MCF 10A (cell line): ENCODE data around the gene ATRAID. TPM values are rescaled to one million over a fixed set of nuclear protein-coding genes. Genes with fewer than 3 reads are reported as not detected.
"Not testable (repeated sequence)": the region's sequence is repeated elsewhere in the genome, so short reads cannot be mapped to it uniquely, and the experiment has no call there.

Source experiments
- BruUV-seq: library from RNA; stranded (reverse); fragments of 400-500 nt; replicated peaks from 2 replicates; lab custom pipeline; 2021; lab: Mats Ljungman, UMichigan
- CTCF ChIA-PET: fragments of 300-600 bp; sonication (Branson Sonifier 250); formaldehyde crosslinking; extraction: SDS; loops from one replicate; lab custom pipeline; 2021; ENCODE audit warnings: antibody characterized with exemption, inconsistent platforms; lab: Yijun Ruan, JAX
- POLR2A ChIA-PET: fragments of 300-600, 350-650 bp; sonication (Branson Sonifier 250); formaldehyde crosslinking; extraction: SDS; loops from one replicate; lab custom pipeline; 2020; ENCODE audit warnings: antibody characterized with exemption, inconsistent platforms; lab: Yijun Ruan, JAX
- DNase-seq: peaks from one replicate; pipeline ENCODE4 v3.0.0-alpha.2; 2018; ENCODE audit not compliant: unreplicated experiment
- H3K27ac Mint-ChIP-seq: one replicate; pipeline ENCODE4 v1.8.0; 2022; ENCODE audit warnings: mild to moderate bottlenecking, low read depth, mixed read lengths; ENCODE audit not compliant: unreplicated experiment
- H3K27me3 Mint-ChIP-seq: one replicate; pipeline ENCODE4 v1.8.0; 2022; ENCODE audit warnings: mixed read lengths; ENCODE audit not compliant: insufficient read depth, unreplicated experiment
- H3K36me3 Mint-ChIP-seq: one replicate; pipeline ENCODE4 v1.8.0; 2022; ENCODE audit warnings: mild to moderate bottlenecking, moderate library complexity, mixed read lengths; ENCODE audit not compliant: insufficient read depth, unreplicated experiment
- H3K4me1 Mint-ChIP-seq: one replicate; pipeline ENCODE4 v1.8.0; 2022; ENCODE audit warnings: mixed read lengths; ENCODE audit not compliant: insufficient read depth, unreplicated experiment
- H3K4me3 Mint-ChIP-seq: one replicate; pipeline ENCODE4 v1.8.0; 2022; ENCODE audit warnings: mild to moderate bottlenecking, moderate library complexity, mixed read lengths; ENCODE audit not compliant: unreplicated experiment
- H3K9me3 Mint-ChIP-seq: one replicate; pipeline ENCODE4 v1.8.0; 2022; ENCODE audit warnings: mixed read lengths; ENCODE audit not compliant: unreplicated experiment
- intact Hi-C: fragments of 100-400 bp; cut with micrococcal nuclease; formaldehyde crosslinking; loops from 2 replicates; pipeline ENCODE4 v1.14.1; 2022
- total RNA-seq: library from RNA; stranded (reverse); gene quantifications from 2 replicates; pipeline ENCODE4 v1.2.3, GENCODE V29; 2022
- TF ChIP-seq, protein P1 (sequence below): fragments of 200-600 bp; IDR thresholded peaks from one replicate; pipeline ENCODE4 v1.8.0; 2022; ENCODE audit warnings: antibody characterized with exemption, mild to moderate bottlenecking; ENCODE audit not compliant: unreplicated experiment

ATRAID gene
- total RNA-seq, 1 experiment from 2014 or later: 115 TPM

DNA sequence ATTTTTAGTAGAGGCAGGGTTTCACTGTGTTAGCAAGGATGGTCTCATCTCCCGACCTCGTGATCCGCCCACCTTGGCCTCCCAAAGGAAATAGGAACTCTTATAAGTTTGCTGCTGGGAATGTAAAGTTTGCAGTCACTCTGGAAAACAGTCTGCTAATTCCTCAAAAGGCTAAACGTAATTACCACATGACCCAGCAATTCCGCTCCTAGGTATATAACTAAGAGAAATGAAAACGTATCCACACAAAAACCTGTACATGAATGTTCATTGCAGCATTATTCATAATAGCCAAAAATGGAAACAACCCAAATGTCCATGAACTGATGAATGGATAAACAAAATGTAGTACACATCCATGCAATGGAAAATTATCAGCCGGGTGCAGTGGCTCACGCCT is 21.9 kb upstream of the ATRAID start:
- intact Hi-C loops: loop anchor here (2.0 to 5.0 kb wide), 2 partner anchors 19 to 58 kb away; partner anchors contain the start of gene PREB
- Mint-ChIP-seq H3K4me3 (no peak overlapping the region), H3K4me1 (no peaks in the 10 kb centered on the region), H3K36me3 (peaks cover 5% of the 10 kb centered on the region), H3K9me3 (no peaks in the 10 kb centered on the region), H3K27me3 (peaks cover 11% of the 10 kb centered on the region), H3K27ac (no peak overlapping the region)
- POLR2A ChIA-PET: interaction anchor here (0.7 kb wide), 2 partner anchors 11 to 25 kb away, joined by 3 to 4 read pairs; no protein-coding TSS in a partner anchor
- TF ChIP-seq, protein P1, sequence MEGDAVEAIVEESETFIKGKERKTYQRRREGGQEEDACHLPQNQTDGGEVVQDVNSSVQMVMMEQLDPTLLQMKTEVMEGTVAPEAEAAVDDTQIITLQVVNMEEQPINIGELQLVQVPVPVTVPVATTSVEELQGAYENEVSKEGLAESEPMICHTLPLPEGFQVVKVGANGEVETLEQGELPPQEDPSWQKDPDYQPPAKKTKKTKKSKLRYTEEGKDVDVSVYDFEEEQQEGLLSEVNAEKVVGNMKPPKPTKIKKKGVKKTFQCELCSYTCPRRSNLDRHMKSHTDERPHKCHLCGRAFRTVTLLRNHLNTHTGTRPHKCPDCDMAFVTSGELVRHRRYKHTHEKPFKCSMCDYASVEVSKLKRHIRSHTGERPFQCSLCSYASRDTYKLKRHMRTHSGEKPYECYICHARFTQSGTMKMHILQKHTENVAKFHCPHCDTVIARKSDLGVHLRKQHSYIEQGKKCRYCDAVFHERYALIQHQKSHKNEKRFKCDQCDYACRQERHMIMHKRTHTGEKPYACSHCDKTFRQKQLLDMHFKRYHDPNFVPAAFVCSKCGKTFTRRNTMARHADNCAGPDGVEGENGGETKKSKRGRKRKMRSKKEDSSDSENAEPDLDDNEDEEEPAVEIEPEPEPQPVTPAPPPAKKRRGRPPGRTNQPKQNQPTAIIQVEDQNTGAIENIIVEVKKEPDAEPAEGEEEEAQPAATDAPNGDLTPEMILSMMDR: no peak
- CTCF ChIA-PET: interaction anchor here (0.7 kb wide), 1 partner anchor 57 kb away, joined by 3 read pairs; no protein-coding TSS in a partner anchor
- no peak for DNase-seq
- no TSS peak for BruUV-seq

DNA sequence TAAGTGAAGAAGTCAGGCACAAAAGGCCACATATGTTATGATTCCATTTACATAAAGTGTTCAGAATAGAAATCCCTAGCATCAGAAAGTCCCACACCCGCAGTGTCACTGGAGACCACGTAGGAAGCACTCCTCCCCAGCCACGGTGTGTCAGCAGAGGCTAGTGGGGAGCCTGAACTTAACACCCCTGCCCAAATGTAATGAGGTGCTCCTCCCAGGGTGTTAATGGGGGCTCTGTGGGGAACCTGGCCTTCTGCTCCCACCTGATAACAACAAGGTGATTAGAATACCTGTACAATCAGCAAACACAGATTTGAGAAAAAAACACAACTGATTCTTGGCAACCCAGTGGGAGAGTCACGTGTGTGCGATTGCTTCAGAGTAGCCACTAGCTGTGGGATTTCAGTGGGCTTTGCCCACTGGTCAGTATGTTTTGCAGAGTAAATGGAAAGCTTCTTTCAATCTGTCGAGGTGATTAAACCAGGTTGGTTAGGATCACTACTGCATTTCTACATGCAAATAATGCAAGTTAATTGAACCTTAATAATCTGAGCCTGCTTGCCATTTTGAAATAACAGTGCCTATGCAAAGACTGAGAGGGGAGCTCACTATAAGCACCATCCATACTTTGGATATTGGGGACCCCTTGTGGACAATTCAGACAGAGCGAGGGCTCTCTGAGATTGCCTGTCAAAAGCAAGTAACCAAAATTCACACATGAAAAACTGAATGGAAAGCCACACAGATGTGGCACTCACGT is 20.6 kb upstream of the ATRAID start:
- no peak overlapping the region for H3K4me3 Mint-ChIP-seq
- intact Hi-C loops: loop anchor here (1.0 to 5.0 kb wide), 3 partner anchors 20 to 93 kb away; partner anchors contain the start of gene PREB
- H3K27me3 Mint-ChIP-seq: peaks cover 11% of the 10 kb centered on the region
- no peaks in the 10 kb centered on the region for H3K4me1 Mint-ChIP-seq
- H3K27ac Mint-ChIP-seq: no peak overlapping the region
- H3K9me3 Mint-ChIP-seq: no peaks in the 10 kb centered on the region
- no TSS peak for BruUV-seq
- peaks cover 6% of the 10 kb centered on the region for H3K36me3 Mint-ChIP-seq
- POLR2A ChIA-PET: interaction anchor here (0.6 to 1.2 kb wide), 6 partner anchors 20 to 139 kb away, joined by 3 to 9 read pairs (median 4); no protein-coding TSS in a partner anchor
- DNase-seq: peak; percentile 81
- TF ChIP-seq, protein P1: peak; percentile 39
- CTCF ChIA-PET: interaction anchor here (0.6 to 2.4 kb wide), 20 partner anchors 9 to 346 kb away, joined by 3 to 18 read pairs (median 4); no protein-coding TSS in a partner anchor

DNA sequence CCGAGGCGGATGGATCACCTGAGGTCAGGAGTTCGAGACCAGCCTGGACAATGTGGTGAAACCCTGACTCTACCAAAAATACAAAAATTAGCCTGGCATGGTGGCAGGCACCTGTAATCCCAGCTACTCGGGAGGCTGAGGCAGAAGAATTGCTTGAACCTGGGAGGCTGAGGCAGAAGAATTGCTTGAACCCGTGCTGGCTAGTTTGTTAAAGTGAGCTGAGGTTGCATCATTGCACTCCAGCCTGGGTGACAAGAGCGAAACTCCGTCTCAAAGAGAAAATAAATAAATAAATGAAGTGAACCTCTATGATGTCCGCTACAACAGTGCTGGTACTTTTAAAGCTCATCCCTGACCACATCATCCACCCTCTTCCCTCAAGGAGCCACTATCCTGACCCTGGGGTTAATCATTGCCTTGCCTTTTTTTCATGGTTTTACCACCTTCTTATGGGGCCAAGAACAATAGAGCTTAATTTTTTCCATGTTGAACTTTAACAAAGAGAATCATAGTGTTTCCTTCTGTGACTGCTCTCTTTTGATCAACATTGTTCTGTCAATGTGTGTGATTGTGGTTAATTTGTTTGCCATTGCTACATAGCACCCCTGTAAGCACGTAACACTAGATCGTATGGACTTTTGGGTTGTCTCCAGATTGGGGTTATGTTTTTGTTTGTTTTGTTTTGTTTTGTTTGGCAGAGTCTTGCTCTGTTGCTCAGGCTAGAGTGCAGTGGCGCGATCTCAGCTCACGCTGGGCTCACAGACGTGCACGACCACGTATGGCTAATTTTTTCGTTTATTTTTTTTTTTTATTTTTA is 17.1 kb upstream of the ATRAID start:
- Mint-ChIP-seq H3K9me3 (no peaks in the 10 kb centered on the region), H3K36me3 (peaks cover 11% of the 10 kb centered on the region), H3K27ac (no peak overlapping the region), H3K4me1 (no peaks in the 10 kb centered on the region), H3K27me3 (peaks cover 11% of the 10 kb centered on the region), H3K4me3 (no peak overlapping the region)
- TF ChIP-seq, protein P1: no peak
- peak; percentile 66 for DNase-seq
- ChIA-PET POLR2A (interaction anchor here (0.7 to 0.8 kb wide), 3 partner anchors 13 to 143 kb away, joined by 3 to 4 read pairs (median 3); partner anchors contain the start of gene AGBL5), CTCF (interaction anchor here (0.5 to 1.1 kb wide), 2 partner anchors 108 to 116 kb away, joined by 3 to 4 read pairs; partner anchors contain the start of gene KHK)
- intact Hi-C loops: loop anchor here (5.0 kb wide), 1 partner anchor 62 kb away; the partner anchor contains the start of gene PREB
- BruUV-seq: no TSS peak

DNA sequence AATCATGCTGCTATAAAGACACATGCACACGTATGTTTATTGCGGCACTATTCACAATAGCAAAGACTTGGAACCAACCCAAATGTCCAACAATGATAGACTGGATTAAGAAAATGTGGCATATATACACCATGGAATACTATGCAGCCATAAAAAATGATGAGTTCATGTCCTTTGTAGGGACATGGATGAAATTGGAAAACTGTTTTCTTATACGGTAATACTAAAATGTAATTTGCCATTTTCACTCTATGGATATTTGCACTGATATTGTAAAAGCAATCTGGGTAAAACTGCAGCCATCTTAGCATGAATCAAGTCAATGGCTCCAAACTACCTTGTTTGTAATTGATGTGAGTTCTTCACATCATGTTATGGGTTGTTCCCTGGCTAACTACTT is 16.0 kb upstream of the ATRAID start:
- Mint-ChIP-seq H3K27me3 (peaks cover 11% of the 10 kb centered on the region), H3K36me3 (peaks cover 20% of the 10 kb centered on the region)
- H3K4me1 Mint-ChIP-seq, H3K9me3 Mint-ChIP-seq, POLR2A ChIA-PET, DNase-seq, intact Hi-C loops, BruUV-seq, H3K4me3 Mint-ChIP-seq, H3K27ac Mint-ChIP-seq: not testable (repeated sequence)
- CTCF ChIA-PET: interaction anchor here (1.1 kb wide), 1 partner anchor 109 kb away, joined by 4 read pairs; the partner anchor contains the start of gene KHK

DNA sequence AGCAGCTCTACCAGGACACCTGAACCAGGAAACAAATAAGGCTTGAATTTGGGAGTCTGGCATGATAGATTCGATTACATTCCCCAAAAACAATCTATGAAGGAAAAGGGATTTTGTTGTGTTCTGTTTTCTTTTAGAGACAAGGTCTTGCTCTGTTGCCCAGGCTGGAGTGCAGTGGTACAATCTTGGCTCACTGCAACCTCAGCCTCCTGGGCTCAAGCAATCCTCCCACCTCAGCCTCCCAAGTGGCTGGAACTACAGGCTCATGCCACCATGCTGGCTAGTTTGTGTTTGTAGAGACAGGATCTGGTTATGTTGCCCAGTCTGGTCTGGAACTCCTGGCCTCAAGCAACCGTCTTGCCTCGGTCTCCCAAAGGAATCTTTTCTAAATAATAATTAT is 13.8 kb upstream of the ATRAID start:
- H3K27ac Mint-ChIP-seq, H3K9me3 Mint-ChIP-seq, POLR2A ChIA-PET, DNase-seq, H3K4me1 Mint-ChIP-seq, intact Hi-C loops, BruUV-seq, CTCF ChIA-PET, H3K4me3 Mint-ChIP-seq, H3K27me3 Mint-ChIP-seq: not testable (repeated sequence)
- peaks cover 37% of the 10 kb centered on the region for H3K36me3 Mint-ChIP-seq
